Fibroblast of mammary gland (primary cell): Measurements from ENCODE around the gene LRRC8D.

ENCODE experiments used
- DNase-seq: peaks from one replicate; pipeline ENCODE4 v3.0.0-alpha.2; 2010; ENCODE audit warnings: low read depth
- H3K4me3 ChIP-seq: 2 replicates; pipeline ENCODE4 v1.5.1; 2011; ENCODE audit warnings: low read depth, mild to moderate bottlenecking, low read length, moderate library complexity; ENCODE audit not compliant: control insufficient read depth
- CTCF ChIP-seq: conservative IDR thresholded peaks from 2 replicates; pipeline ENCODE4 v1.5.1; 2011; ENCODE audit warnings: low read depth, low read length, inconsistent platforms; ENCODE audit not compliant: control insufficient read depth, insufficient read depth

LRRC8D gene

GRCh38 chr1:89815611-89816010, 5.2 kb upstream of the LRRC8D start:
- H3K4me3 ChIP-seq: no peak overlapping the region
- DNase-seq: no peak
- TF ChIP-seq CTCF: no peak

GRCh38 chr1:89816366-89816765, 4.5 kb upstream of the LRRC8D start:
- no peak overlapping the region for H3K4me3 ChIP-seq
- no peak for TF ChIP-seq CTCF
- no peak for DNase-seq

- no peak for TF ChIP-seq CTCF
- H3K4me3 ChIP-seq: peak overlapping the region; percentile 54
- DNase-seq: no peak
Measured at GRCh38 chr1:89821322-89822108, 683 bp downstream of the LRRC8D start.

GRCh38 chr1:89822109-89822962, 1.5 kb downstream of the LRRC8D start:
- TF ChIP-seq CTCF: no peak
- no peak for DNase-seq
- no peak overlapping the region for H3K4me3 ChIP-seq

- peak; percentile 64 for DNase-seq
- no peak overlapping the region for H3K4me3 ChIP-seq
- no peak for TF ChIP-seq CTCF
Measured at GRCh38 chr1:89822999-89823628, 2.3 kb downstream of the LRRC8D start.

- no peak for DNase-seq
- no peak overlapping the region for H3K4me3 ChIP-seq
- no peak for TF ChIP-seq CTCF
Measured at GRCh38 chr1:89823679-89824292, 3.0 kb downstream of the LRRC8D start.
